GM12878 (cell line): Measurements from ENCODE around the gene FABP7.

ENCODE experiments used
- EP300 ChIP-seq, 2 experiments: fragments of 150-350 bp in 1 of 2; IDR thresholded peaks; 2 replicates each; pipeline ENCODE4 v1.6.1; 2011 to 2012; ENCODE audit warnings: low read depth in 2 of 2, low read length in 2 of 2, borderline replicate concordance in 1 of 2, improper control_type of control experiment in 1 of 2, inconsistent platforms in 1 of 2; ENCODE audit not compliant: control insufficient read depth in 1 of 2
- EZH2 ChIP-seq: IDR thresholded peaks from 2 replicates; pipeline ENCODE4 v1.6.1; 2012; ENCODE audit warnings: low read depth, mild to moderate bottlenecking, control low read depth, inconsistent platforms, low read length, borderline replicate concordance; ENCODE audit not compliant: control insufficient read depth
- GABPA ChIP-seq: IDR thresholded peaks from 2 replicates; pipeline ENCODE4 v1.6.1; 2014; ENCODE audit warnings: antibody characterized with exemption, low read depth, mild to moderate bottlenecking, inconsistent platforms
- HDAC2 ChIP-seq: fragments of 200-600 bp; sonication (generic); IDR thresholded peaks from 2 replicates; pipeline ENCODE4 v1.6.1; 2017
- JUNB ChIP-seq: IDR thresholded peaks from 2 replicates; pipeline ENCODE4 v1.6.1; 2016; ENCODE audit warnings: antibody characterized with exemption, mild to moderate bottlenecking
- MTA3 ChIP-seq: IDR thresholded peaks from 2 replicates; pipeline ENCODE4 v1.6.1; 2012; ENCODE audit warnings: low read length, inconsistent platforms, borderline replicate concordance
- ZZZ3 ChIP-seq: IDR thresholded peaks from 2 replicates; pipeline ENCODE4 v1.6.1; 2011; ENCODE audit warnings: low read depth; ENCODE audit not compliant: control insufficient read depth, insufficient read length
- TF ChIP-seq, protein P1 (sequence below), 3 experiments: IDR thresholded peaks in 2 of 3; conservative IDR thresholded peaks in 1 of 3; 2 replicates each; pipeline ENCODE4 v1.5.1; 2011; ENCODE audit warnings: low read depth in 3 of 3, low read length in 3 of 3, mild to moderate bottlenecking in 3 of 3, control low read depth in 2 of 3, moderate library complexity in 2 of 3, inconsistent platforms in 1 of 3, mixed read lengths in 1 of 3; ENCODE audit not compliant: control insufficient read depth in 2 of 3, insufficient read depth in 1 of 3; ENCODE audit errors: extremely low read depth in 1 of 3
- TF ChIP-seq, protein P2 (sequence below): IDR thresholded peaks from 2 replicates; pipeline ENCODE4 v1.6.1; 2012; ENCODE audit warnings: mild to moderate bottlenecking, low read depth, low read length

GRCh38 chr6:122790028-122790422, 10.5 kb downstream of the FABP7 start:
- TF ChIP-seq, protein P1, sequence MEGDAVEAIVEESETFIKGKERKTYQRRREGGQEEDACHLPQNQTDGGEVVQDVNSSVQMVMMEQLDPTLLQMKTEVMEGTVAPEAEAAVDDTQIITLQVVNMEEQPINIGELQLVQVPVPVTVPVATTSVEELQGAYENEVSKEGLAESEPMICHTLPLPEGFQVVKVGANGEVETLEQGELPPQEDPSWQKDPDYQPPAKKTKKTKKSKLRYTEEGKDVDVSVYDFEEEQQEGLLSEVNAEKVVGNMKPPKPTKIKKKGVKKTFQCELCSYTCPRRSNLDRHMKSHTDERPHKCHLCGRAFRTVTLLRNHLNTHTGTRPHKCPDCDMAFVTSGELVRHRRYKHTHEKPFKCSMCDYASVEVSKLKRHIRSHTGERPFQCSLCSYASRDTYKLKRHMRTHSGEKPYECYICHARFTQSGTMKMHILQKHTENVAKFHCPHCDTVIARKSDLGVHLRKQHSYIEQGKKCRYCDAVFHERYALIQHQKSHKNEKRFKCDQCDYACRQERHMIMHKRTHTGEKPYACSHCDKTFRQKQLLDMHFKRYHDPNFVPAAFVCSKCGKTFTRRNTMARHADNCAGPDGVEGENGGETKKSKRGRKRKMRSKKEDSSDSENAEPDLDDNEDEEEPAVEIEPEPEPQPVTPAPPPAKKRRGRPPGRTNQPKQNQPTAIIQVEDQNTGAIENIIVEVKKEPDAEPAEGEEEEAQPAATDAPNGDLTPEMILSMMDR (IDR thresholded peaks at IDR 0.05 in 2 of 3, conservative IDR thresholded peaks at IDR 0.05 in 1 of 3; ENCODE audit: control insufficient read depth in 2 of 3, extremely low read depth in 1 of 3, insufficient read depth in 1 of 3, low read depth in 3 of 3, low read length in 3 of 3): no peak
- TF ChIP-seq ZZZ3 (no peak), GABPA (no peak), HDAC2 (no peak), JUNB (no peak), MTA3 (no peak), EP300 (IDR thresholded peaks at IDR 0.05; ENCODE audit: borderline replicate concordance in 1 of 2, control insufficient read depth in 1 of 2, low read depth in 2 of 2, low read length in 2 of 2) (no peak), EZH2 (no peak)
- TF ChIP-seq, protein P2, sequence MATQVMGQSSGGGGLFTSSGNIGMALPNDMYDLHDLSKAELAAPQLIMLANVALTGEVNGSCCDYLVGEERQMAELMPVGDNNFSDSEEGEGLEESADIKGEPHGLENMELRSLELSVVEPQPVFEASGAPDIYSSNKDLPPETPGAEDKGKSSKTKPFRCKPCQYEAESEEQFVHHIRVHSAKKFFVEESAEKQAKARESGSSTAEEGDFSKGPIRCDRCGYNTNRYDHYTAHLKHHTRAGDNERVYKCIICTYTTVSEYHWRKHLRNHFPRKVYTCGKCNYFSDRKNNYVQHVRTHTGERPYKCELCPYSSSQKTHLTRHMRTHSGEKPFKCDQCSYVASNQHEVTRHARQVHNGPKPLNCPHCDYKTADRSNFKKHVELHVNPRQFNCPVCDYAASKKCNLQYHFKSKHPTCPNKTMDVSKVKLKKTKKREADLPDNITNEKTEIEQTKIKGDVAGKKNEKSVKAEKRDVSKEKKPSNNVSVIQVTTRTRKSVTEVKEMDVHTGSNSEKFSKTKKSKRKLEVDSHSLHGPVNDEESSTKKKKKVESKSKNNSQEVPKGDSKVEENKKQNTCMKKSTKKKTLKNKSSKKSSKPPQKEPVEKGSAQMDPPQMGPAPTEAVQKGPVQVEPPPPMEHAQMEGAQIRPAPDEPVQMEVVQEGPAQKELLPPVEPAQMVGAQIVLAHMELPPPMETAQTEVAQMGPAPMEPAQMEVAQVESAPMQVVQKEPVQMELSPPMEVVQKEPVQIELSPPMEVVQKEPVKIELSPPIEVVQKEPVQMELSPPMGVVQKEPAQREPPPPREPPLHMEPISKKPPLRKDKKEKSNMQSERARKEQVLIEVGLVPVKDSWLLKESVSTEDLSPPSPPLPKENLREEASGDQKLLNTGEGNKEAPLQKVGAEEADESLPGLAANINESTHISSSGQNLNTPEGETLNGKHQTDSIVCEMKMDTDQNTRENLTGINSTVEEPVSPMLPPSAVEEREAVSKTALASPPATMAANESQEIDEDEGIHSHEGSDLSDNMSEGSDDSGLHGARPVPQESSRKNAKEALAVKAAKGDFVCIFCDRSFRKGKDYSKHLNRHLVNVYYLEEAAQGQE: no peak
